Liver (tissue), 9 donors: Measurements from ENCODE around the gene CSF2RB. TPM values are rescaled to one million over a fixed set of nuclear protein-coding genes. Genes with fewer than 3 reads are reported as not detected.

Experiments used
- DNase-seq: peaks from one replicate; pipeline ENCODE4 v3.0.0-alpha.2; 2017; ENCODE audit warnings: low spot score
- H3K27ac ChIP-seq, 2 donors: one replicate each; pipeline ENCODE4 v1.7.0; 2013; ENCODE audit warnings: inconsistent platforms in 2 of 2, low read length in 2 of 2, control low read depth in 1 of 2, low read depth in 1 of 2, mild to moderate bottlenecking in 1 of 2
- H3K27me3 ChIP-seq, 4 donors: one replicate each; pipeline versions ENCODE4 v1.6.1 to v1.7.0; 2013; ENCODE audit warnings: low read length in 3 of 4, inconsistent platforms in 1 of 4, mild to moderate bottlenecking in 1 of 4, moderate library complexity in 1 of 4; ENCODE audit not compliant: control insufficient read depth in 4 of 4, insufficient read depth in 4 of 4
- H3K36me3 ChIP-seq, 4 donors: one replicate each; pipeline versions ENCODE4 v1.6.1 to v1.7.0; 2013; ENCODE audit warnings: low read length in 3 of 4, mild to moderate bottlenecking in 3 of 4, low read depth in 1 of 4, moderate library complexity in 1 of 4; ENCODE audit not compliant: control insufficient read depth in 4 of 4, insufficient read depth in 3 of 4
- H3K4me1 ChIP-seq, 4 donors: one replicate each; pipeline versions ENCODE4 v1.6.1 to v1.7.0; 2013; ENCODE audit warnings: low read length in 3 of 4, mild to moderate bottlenecking in 3 of 4, moderate library complexity in 1 of 4; ENCODE audit not compliant: control insufficient read depth in 4 of 4, insufficient read depth in 4 of 4
- H3K4me3 ChIP-seq, 3 donors: one replicate each; pipeline versions ENCODE4 v1.6.1 to v1.7.0; 2013; ENCODE audit warnings: low read length in 3 of 3, control low read depth in 1 of 3, low read depth in 1 of 3, mild to moderate bottlenecking in 1 of 3
- H3K9ac ChIP-seq, 2 donors: one replicate each; pipeline ENCODE4 v1.7.0; 2013; ENCODE audit warnings: low read length in 2 of 2, mild to moderate bottlenecking in 2 of 2, moderate library complexity in 2 of 2, control low read depth in 1 of 2, low read depth in 1 of 2
- H3K9me3 ChIP-seq, 4 donors: one replicate each; pipeline versions ENCODE4 v1.6.1 to v1.7.0; 2013; ENCODE audit warnings: low read length in 3 of 4; ENCODE audit not compliant: control insufficient read depth in 4 of 4
- ATF3 ChIP-seq: IDR thresholded peaks from 2 replicates; pipeline ENCODE4 v1.6.1; 2016; ENCODE audit warnings: antibody characterized with exemption
- EGR1 ChIP-seq, 2 donors: IDR thresholded peaks; 2 replicates each; pipeline ENCODE4 v1.6.1; 2016 to 2018; ENCODE audit warnings: antibody characterized with exemption in 2 of 2, low read depth in 2 of 2
- FOXA1 ChIP-seq: IDR thresholded peaks from 2 replicates; pipeline ENCODE4 v1.6.1; 2016; ENCODE audit warnings: antibody characterized with exemption
- FOXA2 ChIP-seq: IDR thresholded peaks from 2 replicates; pipeline ENCODE4 v1.6.1; 2016; ENCODE audit warnings: antibody characterized with exemption
- GABPA ChIP-seq, 2 donors: IDR thresholded peaks in 1 of 2; conservative IDR thresholded peaks in 1 of 2; 2 replicates each; pipeline ENCODE4 v1.6.1; 2016; ENCODE audit warnings: antibody characterized with exemption in 2 of 2, mild to moderate bottlenecking in 1 of 2, moderate library complexity in 1 of 2
- HNF4A ChIP-seq, 2 donors: conservative IDR thresholded peaks; 2 replicates each; pipeline ENCODE4 v1.6.1; 2016; ENCODE audit warnings: antibody characterized with exemption in 2 of 2, mild to moderate bottlenecking in 2 of 2
- HNF4G ChIP-seq: IDR thresholded peaks from 2 replicates; pipeline ENCODE4 v1.6.1; 2016; ENCODE audit warnings: antibody characterized with exemption
- JUND ChIP-seq, 2 donors: IDR thresholded peaks; 2 replicates each; pipeline ENCODE4 v1.6.1; 2016; ENCODE audit warnings: antibody characterized with exemption in 2 of 2
- MAX ChIP-seq: IDR thresholded peaks from 2 replicates; pipeline ENCODE4 v1.6.1; 2016; ENCODE audit warnings: antibody characterized with exemption
- NR2F2 ChIP-seq: IDR thresholded peaks from 2 replicates; pipeline ENCODE4 v1.6.1; 2016; ENCODE audit warnings: antibody characterized with exemption
- RAD21 ChIP-seq, 2 donors: IDR thresholded peaks; 2 replicates each; pipeline ENCODE4 v1.6.1; 2016; ENCODE audit warnings: antibody characterized with exemption in 2 of 2, mild to moderate bottlenecking in 2 of 2
- REST ChIP-seq: IDR thresholded peaks from 2 replicates; pipeline ENCODE4 v1.6.1; 2016; ENCODE audit warnings: antibody characterized with exemption, mild to moderate bottlenecking
- RXRA ChIP-seq, 2 donors: IDR thresholded peaks; 2 replicates each; pipeline ENCODE4 v1.6.1; 2017 to 2018; ENCODE audit warnings: antibody characterized with exemption in 2 of 2, mild to moderate bottlenecking in 1 of 2
- SP1 ChIP-seq: IDR thresholded peaks from 2 replicates; pipeline ENCODE4 v1.6.1; 2018; ENCODE audit warnings: antibody characterized with exemption, mild to moderate bottlenecking
- TAF1 ChIP-seq: conservative IDR thresholded peaks from 2 replicates; pipeline ENCODE4 v1.6.1; 2016; ENCODE audit warnings: antibody characterized with exemption, mild to moderate bottlenecking
- YY1 ChIP-seq: IDR thresholded peaks from 2 replicates; pipeline ENCODE4 v1.6.1; 2016; ENCODE audit warnings: antibody characterized with exemption, mild to moderate bottlenecking
- WGBS: extraction: QIAGEN DNeasy Blood & Tissue Kit; methylation state at CpG from one replicate; pipeline ENCODE4 v1.1.7; 2013; 5-methylcytosine and 5-hydroxymethylcytosine counted together
- polyA plus RNA-seq, 2 donors: library from polyadenylated mRNA; stranded (reverse) in 1 of 2; unstranded in 1 of 2; fragments of 200-250 nt in 1 of 2; fragments of >200 nt in 1 of 2; fragmentation: Nextera tagmentation in 1 of 2; extraction: Ambion mirVana in 1 of 2; gene quantifications; one replicate each; pipeline versions ENCODE4 v1.2.1 to v1.2.3, GENCODE V29; 2013 to 2015
- total RNA-seq, 2 donors: library from RNA; depleted of rRNA; stranded (reverse); fragments of >200 nt; gene quantifications; one replicate each; pipeline ENCODE4 v1.2.3, GENCODE V29; 2014
- TF ChIP-seq, protein P1 (sequence below): fragments of 150-350 bp; IDR thresholded peaks from 2 replicates; pipeline ENCODE4 v1.5.1; 2017; ENCODE audit warnings: improper control_type of control experiment, low read depth, low read length; ENCODE audit not compliant: missing input control
- TF ChIP-seq, protein P2 (sequence below): IDR thresholded peaks from 2 replicates; pipeline ENCODE4 v1.6.1; 2016; ENCODE audit warnings: antibody characterized with exemption
- donor health status: healthy.
- donor health status: healthy.
- donor health status: healthy.
- donor health status: healthy.
- donor health status: healthy.

CSF2RB gene
- total and polyA plus RNA-seq, 4 donors, result 0.72 to 10.5 (median 2.3) TPM

DNA sequence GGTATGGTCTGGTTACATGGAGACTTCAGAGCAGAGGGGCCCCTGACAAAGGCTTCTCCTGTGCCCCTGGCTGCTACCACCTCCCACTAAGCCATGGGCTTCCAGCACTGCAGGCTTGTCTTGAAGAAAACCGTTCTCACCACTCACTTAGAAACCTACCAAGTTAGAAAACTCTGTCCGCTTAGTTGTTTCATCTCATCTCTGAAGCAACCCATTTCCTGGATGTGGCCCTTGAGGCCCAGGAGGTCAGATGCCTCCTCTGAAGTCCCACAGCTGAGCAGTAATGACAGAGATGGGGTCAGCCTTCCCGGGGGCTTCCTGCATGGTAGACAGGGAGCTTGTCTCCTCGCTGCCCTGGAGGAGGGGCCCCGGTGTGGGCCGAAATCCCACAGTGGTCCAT lies 12.9 kb downstream of the CSF2RB start:
- H3K36me3 ChIP-seq, result no peaks in the 10 kb centered on the region
- WGBS, result 86% methylated on average over 6 of the region's 6 CpGs
- TF ChIP-seq FOXA2 (no peak), HNF4A (conservative IDR thresholded peaks at IDR 0.05) (no peak), FOXA1 (no peak), RXRA (IDR thresholded peaks at IDR 0.05) (no peak), RAD21 (IDR thresholded peaks at IDR 0.05) (no peak), JUND (IDR thresholded peaks at IDR 0.05) (no peak), GABPA (IDR thresholded peaks at IDR 0.05 in 1 of 2, conservative IDR thresholded peaks at IDR 0.05 in 1 of 2) (no peak), MAX (no peak), YY1 (no peak), REST (no peak), ATF3 (no peak), NR2F2 (no peak), SP1 (no peak), TAF1 (no peak)
- TF ChIP-seq, protein P1, sequence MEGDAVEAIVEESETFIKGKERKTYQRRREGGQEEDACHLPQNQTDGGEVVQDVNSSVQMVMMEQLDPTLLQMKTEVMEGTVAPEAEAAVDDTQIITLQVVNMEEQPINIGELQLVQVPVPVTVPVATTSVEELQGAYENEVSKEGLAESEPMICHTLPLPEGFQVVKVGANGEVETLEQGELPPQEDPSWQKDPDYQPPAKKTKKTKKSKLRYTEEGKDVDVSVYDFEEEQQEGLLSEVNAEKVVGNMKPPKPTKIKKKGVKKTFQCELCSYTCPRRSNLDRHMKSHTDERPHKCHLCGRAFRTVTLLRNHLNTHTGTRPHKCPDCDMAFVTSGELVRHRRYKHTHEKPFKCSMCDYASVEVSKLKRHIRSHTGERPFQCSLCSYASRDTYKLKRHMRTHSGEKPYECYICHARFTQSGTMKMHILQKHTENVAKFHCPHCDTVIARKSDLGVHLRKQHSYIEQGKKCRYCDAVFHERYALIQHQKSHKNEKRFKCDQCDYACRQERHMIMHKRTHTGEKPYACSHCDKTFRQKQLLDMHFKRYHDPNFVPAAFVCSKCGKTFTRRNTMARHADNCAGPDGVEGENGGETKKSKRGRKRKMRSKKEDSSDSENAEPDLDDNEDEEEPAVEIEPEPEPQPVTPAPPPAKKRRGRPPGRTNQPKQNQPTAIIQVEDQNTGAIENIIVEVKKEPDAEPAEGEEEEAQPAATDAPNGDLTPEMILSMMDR, result no peak
- H3K27ac ChIP-seq, result no peak overlapping the region
- H3K27me3 ChIP-seq, result peaks cover 0 to 4% (median 0%) of the 10 kb centered on the region in 4 donors
- H3K4me1 ChIP-seq, result no peaks in the 10 kb centered on the region
- no peak overlapping the region for H3K9ac ChIP-seq
- H3K9me3 ChIP-seq, result no peaks in the 10 kb centered on the region
- DNase-seq, result no peak
- no peak overlapping the region for H3K4me3 ChIP-seq

- Histone ChIP-seq H3K4me1 (no peaks in the 10 kb centered on the region), H3K9ac (no peak overlapping the region), H3K27me3 (peaks cover 0 to 2% (median 0%) of the 10 kb centered on the region in 4 donors), H3K27ac (no peak overlapping the region), H3K4me3 (no peak overlapping the region), H3K36me3 (no peaks in the 10 kb centered on the region), H3K9me3 (no peaks in the 10 kb centered on the region)
- TF ChIP-seq NR2F2, result no peak
- TF ChIP-seq GABPA (IDR thresholded peaks at IDR 0.05 in 1 of 2, conservative IDR thresholded peaks at IDR 0.05 in 1 of 2), result no peak
- TF ChIP-seq YY1, result no peak
- TF ChIP-seq, protein P2, sequence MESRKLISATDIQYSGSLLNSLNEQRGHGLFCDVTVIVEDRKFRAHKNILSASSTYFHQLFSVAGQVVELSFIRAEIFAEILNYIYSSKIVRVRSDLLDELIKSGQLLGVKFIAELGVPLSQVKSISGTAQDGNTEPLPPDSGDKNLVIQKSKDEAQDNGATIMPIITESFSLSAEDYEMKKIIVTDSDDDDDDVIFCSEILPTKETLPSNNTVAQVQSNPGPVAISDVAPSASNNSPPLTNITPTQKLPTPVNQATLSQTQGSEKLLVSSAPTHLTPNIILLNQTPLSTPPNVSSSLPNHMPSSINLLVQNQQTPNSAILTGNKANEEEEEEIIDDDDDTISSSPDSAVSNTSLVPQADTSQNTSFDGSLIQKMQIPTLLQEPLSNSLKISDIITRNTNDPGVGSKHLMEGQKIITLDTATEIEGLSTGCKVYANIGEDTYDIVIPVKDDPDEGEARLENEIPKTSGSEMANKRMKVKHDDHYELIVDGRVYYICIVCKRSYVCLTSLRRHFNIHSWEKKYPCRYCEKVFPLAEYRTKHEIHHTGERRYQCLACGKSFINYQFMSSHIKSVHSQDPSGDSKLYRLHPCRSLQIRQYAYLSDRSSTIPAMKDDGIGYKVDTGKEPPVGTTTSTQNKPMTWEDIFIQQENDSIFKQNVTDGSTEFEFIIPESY, result no peak
- TF ChIP-seq JUND (IDR thresholded peaks at IDR 0.05), result no peak
- no peak for TF ChIP-seq HNF4A (conservative IDR thresholded peaks at IDR 0.05)
- no peak for TF ChIP-seq RAD21 (IDR thresholded peaks at IDR 0.05)
- TF ChIP-seq, protein P1, result no peak
- TF ChIP-seq FOXA2, result no peak
- TF ChIP-seq EGR1 (IDR thresholded peaks at IDR 0.05; ENCODE audit: low read depth in 2 of 2), result no peak
- TF ChIP-seq HNF4G, result no peak
- TF ChIP-seq RXRA (IDR thresholded peaks at IDR 0.05), result no peak
- TF ChIP-seq TAF1, result no peak
- no peak for TF ChIP-seq FOXA1
- WGBS, result 70% methylated on average over 14 of the region's 14 CpGs
- DNase-seq, result no peak
Observed at GRCh38 chr22:36926721-36927435, 13.4 kb downstream of the CSF2RB start.
